ENCODE results near the gene IRAK3.

GRCh38 chr12:66199141-66199540 is 10.1 kb downstream of the IRAK3 start:
- no peak for TF ChIP-seq CTCF (IDR thresholded peaks at IDR 0.05)
- TF ChIP-seq POLR2A (IDR thresholded peaks at IDR 0.05): no peak
